Endothelial cell of umbilical vein (primary cell): ENCODE data around the gene MED12L. TPM values are rescaled to one million over a fixed set of nuclear protein-coding genes. Genes with fewer than 3 reads are reported as not detected.

Experiments
- BruUV-seq: library from RNA; stranded (reverse); fragments of 400-500 nt; replicated peaks from 2 replicates; lab custom pipeline; 2021; lab: Mats Ljungman, UMichigan
- CTCF ChIA-PET: fragments of 300-600, 350-600 bp; sonication (Branson Sonifier 250); formaldehyde crosslinking; loops from one replicate; lab custom pipeline; 2021; ENCODE audit warnings: antibody characterized with exemption, inconsistent platforms; lab: Charles Lee
- POLR2A ChIA-PET: fragments of 300-600, 350-600 bp; sonication (Branson Sonifier 250); formaldehyde crosslinking; loops from one replicate; lab custom pipeline; 2021; ENCODE audit warnings: antibody characterized with exemption, inconsistent platforms; lab: Charles Lee
- DNase-seq: peaks from one replicate; pipeline ENCODE4 v3.0.0-alpha.2; 2011; ENCODE audit warnings: low read depth, low spot score
- FAIRE-seq: peaks from 2 replicates; lab custom pipeline; 2011; peaks lifted over from hg19 to GRCh38; lab: Jason Lieb, UNC
- H2AFZ ChIP-seq: 2 replicates; pipeline ENCODE4 v1.6.0; 2012; ENCODE audit warnings: low read depth, low read length, control low read depth, inconsistent platforms
- H3K27ac ChIP-seq: 2 replicates; pipeline ENCODE4 v1.5.1; 2011; ENCODE audit warnings: low read depth, mild to moderate bottlenecking, control low read depth, low read length, moderate library complexity; ENCODE audit not compliant: insufficient read depth
- H3K27me3 ChIP-seq, 2 experiments: 2 replicates each; pipeline versions ENCODE4 v1.6.0 to v1.6.1; 2011; ENCODE audit warnings: low read length in 2 of 2, mixed read lengths in 1 of 2; ENCODE audit not compliant: control insufficient read depth in 2 of 2, insufficient read depth in 2 of 2
- H3K36me3 ChIP-seq, 2 experiments: 2 replicates in 1 of 2; 3 replicates in 1 of 2; pipeline ENCODE4 v1.5.1; 2011; ENCODE audit warnings: low read length in 2 of 2, mild to moderate bottlenecking in 1 of 2, moderate library complexity in 1 of 2; ENCODE audit not compliant: control insufficient read depth in 2 of 2, insufficient read depth in 2 of 2; ENCODE audit errors: extremely low read depth in 1 of 2
- H3K4me1 ChIP-seq: 3 replicates; pipeline ENCODE4 v1.5.1; 2011; ENCODE audit warnings: mild to moderate bottlenecking, low read length; ENCODE audit not compliant: control insufficient read depth, insufficient read depth; ENCODE audit errors: extremely low read depth
- H3K4me2 ChIP-seq: 2 replicates; pipeline ENCODE4 v1.6.1; 2011; ENCODE audit warnings: low read length, control low read depth, mixed read lengths; ENCODE audit not compliant: insufficient read depth
- H3K4me3 ChIP-seq, 3 experiments: fragments of 200-600 bp in 1 of 3; sonication (generic), shearing (Covaris generic) in 1 of 3; replicated peaks in 1 of 3; 2 replicates each; pipeline ENCODE4 v1.5.1; 2011 to 2016; ENCODE audit warnings: control low read depth in 3 of 3, low read length in 3 of 3, mild to moderate bottlenecking in 2 of 3, inconsistent platforms in 1 of 3, low read depth in 1 of 3, moderate library complexity in 1 of 3; ENCODE audit not compliant: insufficient read depth in 1 of 3
- H3K79me2 ChIP-seq: 2 replicates; pipeline ENCODE4 v1.6.0; 2012; ENCODE audit warnings: low read length, inconsistent platforms; ENCODE audit not compliant: control insufficient read depth, insufficient read depth
- H3K9ac ChIP-seq: replicated peaks from 2 replicates; pipeline ENCODE3; 2011; ENCODE audit warnings: low read length, control low read depth; ENCODE audit not compliant: insufficient read depth; ENCODE audit errors: extremely low read depth
- H3K9me1 ChIP-seq: replicated peaks from 3 replicates; pipeline ENCODE4 v1.6.0; 2011; ENCODE audit warnings: mild to moderate bottlenecking, low read length; ENCODE audit not compliant: control insufficient read depth, insufficient read depth; ENCODE audit errors: extremely low read depth
- H3K9me3 ChIP-seq: replicated peaks from 2 replicates; pipeline ENCODE4 v1.5.1; 2012; ENCODE audit warnings: low read length, inconsistent platforms; ENCODE audit not compliant: control insufficient read depth, insufficient read depth
- H4K20me1 ChIP-seq: replicated peaks from 2 replicates; pipeline ENCODE3; 2011; ENCODE audit warnings: mild to moderate bottlenecking, low read length; ENCODE audit not compliant: control insufficient read depth, insufficient read depth; ENCODE audit errors: extremely low read depth
- EZH2 ChIP-seq: IDR thresholded peaks from 2 replicates; pipeline ENCODE4 v1.6.1; 2012; ENCODE audit warnings: borderline replicate concordance, low read depth, mild to moderate bottlenecking, moderate library complexity, low read length, inconsistent platforms; ENCODE audit not compliant: severe bottlenecking
- FOS ChIP-seq: IDR thresholded peaks from 2 replicates; pipeline ENCODE4 v1.6.1; 2011; ENCODE audit warnings: mild to moderate bottlenecking, low read length, moderate library complexity, borderline replicate concordance; ENCODE audit not compliant: insufficient read depth
- GATA2 ChIP-seq: IDR thresholded peaks from 2 replicates; pipeline ENCODE4 v1.7.0; 2011; ENCODE audit warnings: low read depth, mild to moderate bottlenecking, moderate library complexity, mixed read lengths, low read length; ENCODE audit not compliant: insufficient read length, insufficient read depth
- POLR2A ChIP-seq: IDR thresholded peaks from 2 replicates; pipeline ENCODE4 v1.6.1; 2012; ENCODE audit warnings: low read depth, mild to moderate bottlenecking, control low read depth, low read length
- POLR2AphosphoS5 ChIP-seq: IDR thresholded peaks from 2 replicates; pipeline ENCODE4 v1.6.1; 2012; ENCODE audit warnings: low read depth, mild to moderate bottlenecking, control low read depth, low read length, moderate library complexity; ENCODE audit not compliant: insufficient read depth
- dilution Hi-C: fragments of 300-500 bp; cut with MboI; formaldehyde crosslinking; loops from one replicate; pipeline ENCODE4 v1.15.0; 2019; ENCODE audit warnings: low sequenced_read_pairs; ENCODE audit not compliant: extremely low pct_ligation_motif_present
- intact Hi-C: fragments of 100-400 bp; cut with micrococcal nuclease; formaldehyde crosslinking; loops from one replicate; pipeline ENCODE4 v1.10.0; 2022
- polyA plus RNA-seq, 4 experiments: library from polyadenylated mRNA; depleted of rRNA in 3 of 4; stranded (reverse) in 3 of 4; unstranded in 1 of 4; fragments of >200 nt; gene quantifications; 2 replicates each; pipeline versions ENCODE4 v1.2.1 to v1.2.3, GENCODE V29; 2011 to 2012; ENCODE audit warnings: missing spikeins in 1 of 4
- total RNA-seq: library from RNA; stranded (reverse); gene quantifications from 2 replicates; pipeline ENCODE4 v1.2.3, GENCODE V29; 2021
- TF ChIP-seq, protein P1 (sequence below), 2 donors: IDR thresholded peaks; 1 replicate in 1 of 2; 2 replicates in 1 of 2; pipeline ENCODE4 v1.5.1; 2011; ENCODE audit warnings: low read length in 2 of 2, mild to moderate bottlenecking in 2 of 2, moderate library complexity in 2 of 2, control low read depth in 1 of 2, inconsistent platforms in 1 of 2, low read depth in 1 of 2; ENCODE audit not compliant: insufficient read depth in 1 of 2; ENCODE audit errors: extremely low read depth in 1 of 2
- TF ChIP-seq, protein P2 (sequence below): IDR thresholded peaks from 2 replicates; pipeline ENCODE4 v1.6.1; 2011; ENCODE audit not compliant: insufficient read depth, insufficient read length

Gene MED12L
- total and polyA plus RNA-seq, 2 donors (not counting 3 experiments of a cell fraction or from before 2014, with no cell fraction given) = 0.03 to 0.27 TPM

DNA sequence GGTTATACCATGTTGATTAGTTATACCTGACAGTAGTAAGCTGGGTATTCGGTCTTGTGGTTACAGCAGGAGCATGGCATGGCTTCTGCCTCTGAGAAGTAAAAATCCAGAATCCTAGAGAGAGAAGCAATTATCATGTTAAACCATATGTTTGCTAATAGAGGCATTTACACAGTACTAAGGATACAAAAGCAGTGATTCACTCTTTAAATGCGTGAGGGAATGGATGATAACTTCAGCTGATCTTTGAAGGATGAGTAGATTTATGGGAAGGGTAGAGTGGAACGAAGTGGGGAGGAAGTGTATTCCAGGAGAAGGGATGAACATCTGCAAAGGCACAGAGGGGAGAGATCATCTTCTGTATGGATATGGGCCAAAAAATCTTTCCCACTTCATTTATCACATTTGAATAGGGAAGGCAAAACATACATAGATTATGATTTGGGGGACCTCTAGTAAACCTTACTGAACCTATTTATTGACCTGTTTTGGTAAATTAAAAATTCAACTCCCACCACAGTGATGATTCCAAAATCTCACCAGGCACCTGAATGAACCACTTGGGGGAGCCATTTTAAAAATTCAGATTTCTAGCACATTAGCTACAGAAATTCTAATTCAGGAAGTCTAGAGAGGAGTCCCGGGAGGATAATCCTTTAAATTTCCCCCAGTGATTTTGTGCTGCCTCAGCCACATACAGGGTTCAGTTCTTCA lies 340.3 kb downstream of the MED12L start:
- Histone ChIP-seq H3K4me3 (no peak overlapping the region), H3K79me2 (no peaks in the 10 kb centered on the region), H3K27me3 (no peaks in the 10 kb centered on the region), H3K9ac (no peak overlapping the region), H3K27ac (no peak overlapping the region), H3K9me3 (no peaks in the 10 kb centered on the region), H2AFZ (no peak overlapping the region), H4K20me1 (no peaks in the 10 kb centered on the region), H3K4me2 (no peak overlapping the region), H3K4me1 (no peaks in the 10 kb centered on the region), H3K36me3 (no peaks in the 10 kb centered on the region), H3K9me1 (no peaks in the 10 kb centered on the region)
- dilution Hi-C loops = no loop called here
- DNase-seq (no peak), FAIRE-seq (no peak)
- ChIA-PET POLR2A (no interaction called here), CTCF (interaction anchor here (0.6 to 2.5 kb wide), 10 partner anchors 9 to 1099 kb away, joined by 3 to 15 read pairs (median 4); no protein-coding TSS in a partner anchor)
- intact Hi-C loops = no loop called here
- no TSS peak for BruUV-seq
- TF ChIP-seq POLR2A (no peak), FOS (no peak), EZH2 (no peak), POLR2AphosphoS5 (no peak), GATA2 (no peak)
- TF ChIP-seq, protein P1, sequence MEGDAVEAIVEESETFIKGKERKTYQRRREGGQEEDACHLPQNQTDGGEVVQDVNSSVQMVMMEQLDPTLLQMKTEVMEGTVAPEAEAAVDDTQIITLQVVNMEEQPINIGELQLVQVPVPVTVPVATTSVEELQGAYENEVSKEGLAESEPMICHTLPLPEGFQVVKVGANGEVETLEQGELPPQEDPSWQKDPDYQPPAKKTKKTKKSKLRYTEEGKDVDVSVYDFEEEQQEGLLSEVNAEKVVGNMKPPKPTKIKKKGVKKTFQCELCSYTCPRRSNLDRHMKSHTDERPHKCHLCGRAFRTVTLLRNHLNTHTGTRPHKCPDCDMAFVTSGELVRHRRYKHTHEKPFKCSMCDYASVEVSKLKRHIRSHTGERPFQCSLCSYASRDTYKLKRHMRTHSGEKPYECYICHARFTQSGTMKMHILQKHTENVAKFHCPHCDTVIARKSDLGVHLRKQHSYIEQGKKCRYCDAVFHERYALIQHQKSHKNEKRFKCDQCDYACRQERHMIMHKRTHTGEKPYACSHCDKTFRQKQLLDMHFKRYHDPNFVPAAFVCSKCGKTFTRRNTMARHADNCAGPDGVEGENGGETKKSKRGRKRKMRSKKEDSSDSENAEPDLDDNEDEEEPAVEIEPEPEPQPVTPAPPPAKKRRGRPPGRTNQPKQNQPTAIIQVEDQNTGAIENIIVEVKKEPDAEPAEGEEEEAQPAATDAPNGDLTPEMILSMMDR (IDR thresholded peaks at IDR 0.05; ENCODE audit: extremely low read depth in 1 of 2, insufficient read depth in 1 of 2, low read depth in 1 of 2, low read length in 2 of 2) = peak in 1 of 2 donors; percentile 11
- TF ChIP-seq, protein P2, sequence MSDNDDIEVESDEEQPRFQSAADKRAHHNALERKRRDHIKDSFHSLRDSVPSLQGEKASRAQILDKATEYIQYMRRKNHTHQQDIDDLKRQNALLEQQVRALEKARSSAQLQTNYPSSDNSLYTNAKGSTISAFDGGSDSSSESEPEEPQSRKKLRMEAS = no peak
